Retinal pigment epithelial cell (primary cell): ENCODE data around the gene ARID4B.
A peak's percentile ranks its signal among the peaks of the same experiment; 100 is the strongest.

Source experiments
- DNase-seq: peaks from one replicate; pipeline ENCODE4 v3.0.0-alpha.2; 2010; ENCODE audit warnings: low read depth
- H3K4me3 ChIP-seq: 2 replicates; pipeline ENCODE4 v1.5.1; 2011; ENCODE audit warnings: mild to moderate bottlenecking, low read length, control low read depth, moderate library complexity
- CTCF ChIP-seq: conservative IDR thresholded peaks from 2 replicates; pipeline ENCODE4 v1.5.1; 2011; ENCODE audit warnings: low read depth, low read length, control low read depth, inconsistent platforms

The ARID4B gene

GRCh38 chr1:235329139-235329902 is 1.3 kb upstream of the ARID4B start:
- no peak for DNase-seq
- peak; percentile 9 for TF ChIP-seq CTCF
- peak overlapping the region; percentile 91 for H3K4me3 ChIP-seq

- no peak for TF ChIP-seq CTCF
- peak; percentile 99 for DNase-seq
- H3K4me3 ChIP-seq: peak within 1 kb of the TSS; percentile 95
These were observed 526 bp upstream of the ARID4B start, which contains the start of gene GGPS1 for GRCh38 chr1:235328271-235329138. Gene GGPS1, plus strand, starts transcription at chr1:235328570. Its CDS starts 6,695 bp downstream, at chr1:235335265.

GRCh38 chr1:235326719-235327558 is 1.0 kb downstream of the ARID4B start:
- no peak for DNase-seq
- H3K4me3 ChIP-seq: peak overlapping the region; percentile 95
- no peak for TF ChIP-seq CTCF

- no peak for TF ChIP-seq CTCF
- no peak for DNase-seq
- peak overlapping the region; percentile 95 for H3K4me3 ChIP-seq
These were observed 2.1 kb downstream of the ARID4B start for GRCh38 chr1:235325854-235326253.

GRCh38 chr1:235325139-235325538 is 2.8 kb downstream of the ARID4B start:
- H3K4me3 ChIP-seq: peak overlapping the region; percentile 95
- DNase-seq: no peak
- TF ChIP-seq CTCF: no peak

- no peak overlapping the region for H3K4me3 ChIP-seq
- TF ChIP-seq CTCF: no peak
- DNase-seq: no peak
These were observed 3.7 kb downstream of the ARID4B start for GRCh38 chr1:235324296-235324695.
